Ishikawa (cell line): Measurements from ENCODE around the gene P2RX4.

Experiments
- CEBPB ChIP-seq: IDR thresholded peaks from 2 replicates; pipeline ENCODE4 v1.6.1; 2012
- EGR1 ChIP-seq: IDR thresholded peaks from 2 replicates; pipeline ENCODE4 v1.6.1; 2012
- EP300 ChIP-seq: IDR thresholded peaks from 2 replicates; pipeline ENCODE4 v1.6.1; 2012; ENCODE audit warnings: borderline replicate concordance
- FOXM1 ChIP-seq: IDR thresholded peaks from 2 replicates; pipeline ENCODE4 v1.6.1; 2012; ENCODE audit warnings: low read depth, borderline replicate concordance
- MAX ChIP-seq: IDR thresholded peaks from 2 replicates; pipeline ENCODE4 v1.6.1; 2012
- NFIC ChIP-seq: IDR thresholded peaks from 2 replicates; pipeline ENCODE4 v1.6.1; 2012
- RAD21 ChIP-seq: IDR thresholded peaks from 2 replicates; pipeline ENCODE4 v1.6.1; 2012; ENCODE audit warnings: low read depth
- TAF1 ChIP-seq: IDR thresholded peaks from 2 replicates; pipeline ENCODE4 v1.6.1; 2012; ENCODE audit warnings: low read depth, mild to moderate bottlenecking
- TEAD4 ChIP-seq: IDR thresholded peaks from 2 replicates; pipeline ENCODE4 v1.6.1; 2012
- YY1 ChIP-seq: IDR thresholded peaks from 2 replicates; pipeline ENCODE4 v1.6.1; 2012; ENCODE audit warnings: low read depth
- ZBTB7A ChIP-seq: IDR thresholded peaks from 2 replicates; pipeline ENCODE4 v1.6.1; 2012; ENCODE audit warnings: low read depth
- TF ChIP-seq, protein P1 (sequence below): IDR thresholded peaks from 2 replicates; pipeline ENCODE4 v1.6.1; 2012; ENCODE audit warnings: low read depth, mild to moderate bottlenecking
- TF ChIP-seq, protein P2 (sequence below): IDR thresholded peaks from 2 replicates; pipeline ENCODE4 v1.6.1; 2012

GRCh38 chr12:121240484-121241101, 30.7 kb downstream of the P2RX4 start:
- TF ChIP-seq, protein P1, sequence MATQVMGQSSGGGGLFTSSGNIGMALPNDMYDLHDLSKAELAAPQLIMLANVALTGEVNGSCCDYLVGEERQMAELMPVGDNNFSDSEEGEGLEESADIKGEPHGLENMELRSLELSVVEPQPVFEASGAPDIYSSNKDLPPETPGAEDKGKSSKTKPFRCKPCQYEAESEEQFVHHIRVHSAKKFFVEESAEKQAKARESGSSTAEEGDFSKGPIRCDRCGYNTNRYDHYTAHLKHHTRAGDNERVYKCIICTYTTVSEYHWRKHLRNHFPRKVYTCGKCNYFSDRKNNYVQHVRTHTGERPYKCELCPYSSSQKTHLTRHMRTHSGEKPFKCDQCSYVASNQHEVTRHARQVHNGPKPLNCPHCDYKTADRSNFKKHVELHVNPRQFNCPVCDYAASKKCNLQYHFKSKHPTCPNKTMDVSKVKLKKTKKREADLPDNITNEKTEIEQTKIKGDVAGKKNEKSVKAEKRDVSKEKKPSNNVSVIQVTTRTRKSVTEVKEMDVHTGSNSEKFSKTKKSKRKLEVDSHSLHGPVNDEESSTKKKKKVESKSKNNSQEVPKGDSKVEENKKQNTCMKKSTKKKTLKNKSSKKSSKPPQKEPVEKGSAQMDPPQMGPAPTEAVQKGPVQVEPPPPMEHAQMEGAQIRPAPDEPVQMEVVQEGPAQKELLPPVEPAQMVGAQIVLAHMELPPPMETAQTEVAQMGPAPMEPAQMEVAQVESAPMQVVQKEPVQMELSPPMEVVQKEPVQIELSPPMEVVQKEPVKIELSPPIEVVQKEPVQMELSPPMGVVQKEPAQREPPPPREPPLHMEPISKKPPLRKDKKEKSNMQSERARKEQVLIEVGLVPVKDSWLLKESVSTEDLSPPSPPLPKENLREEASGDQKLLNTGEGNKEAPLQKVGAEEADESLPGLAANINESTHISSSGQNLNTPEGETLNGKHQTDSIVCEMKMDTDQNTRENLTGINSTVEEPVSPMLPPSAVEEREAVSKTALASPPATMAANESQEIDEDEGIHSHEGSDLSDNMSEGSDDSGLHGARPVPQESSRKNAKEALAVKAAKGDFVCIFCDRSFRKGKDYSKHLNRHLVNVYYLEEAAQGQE = no peak
- TF ChIP-seq NFIC = no peak
- no peak for TF ChIP-seq YY1
- no peak for TF ChIP-seq EGR1
- TF ChIP-seq CEBPB = no peak
- no peak for TF ChIP-seq EP300
- TF ChIP-seq RAD21 = no peak
- TF ChIP-seq, protein P2, sequence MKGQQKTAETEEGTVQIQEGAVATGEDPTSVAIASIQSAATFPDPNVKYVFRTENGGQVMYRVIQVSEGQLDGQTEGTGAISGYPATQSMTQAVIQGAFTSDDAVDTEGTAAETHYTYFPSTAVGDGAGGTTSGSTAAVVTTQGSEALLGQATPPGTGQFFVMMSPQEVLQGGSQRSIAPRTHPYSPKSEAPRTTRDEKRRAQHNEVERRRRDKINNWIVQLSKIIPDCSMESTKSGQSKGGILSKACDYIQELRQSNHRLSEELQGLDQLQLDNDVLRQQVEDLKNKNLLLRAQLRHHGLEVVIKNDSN = no peak
- no peak for TF ChIP-seq TAF1
- TF ChIP-seq FOXM1 = no peak
- TF ChIP-seq ZBTB7A = no peak
- TF ChIP-seq TEAD4 = no peak
- TF ChIP-seq MAX = no peak
